Fibroblast of upper back skin (primary cell): Measurements from ENCODE around the gene CTLA4.

Source experiments
- DNase-seq: peaks from one replicate; pipeline ENCODE4 v3.0.0-alpha.2; 2013

Gene CTLA4

DNA sequence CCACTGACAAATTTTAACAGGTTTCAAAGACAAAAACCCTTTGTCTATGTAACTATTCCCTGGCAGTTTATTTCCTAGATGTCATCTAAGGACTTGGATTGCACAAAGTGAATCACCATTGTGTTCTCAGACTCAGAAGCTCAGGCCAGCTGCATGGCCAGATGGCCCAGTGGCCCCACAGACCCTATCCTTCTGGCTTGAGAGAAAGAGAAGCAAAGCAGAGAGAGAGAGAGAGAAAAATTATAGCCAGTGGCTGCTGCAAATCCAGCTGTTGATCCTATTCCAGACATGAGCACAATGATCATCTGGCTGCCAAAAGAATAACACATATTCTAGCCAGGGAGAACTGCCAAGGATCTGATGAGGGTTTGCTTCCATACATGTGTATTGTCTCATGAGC, 25.8 kb downstream of the CTLA4 start:
- DNase-seq: peak; percentile 13

DNA sequence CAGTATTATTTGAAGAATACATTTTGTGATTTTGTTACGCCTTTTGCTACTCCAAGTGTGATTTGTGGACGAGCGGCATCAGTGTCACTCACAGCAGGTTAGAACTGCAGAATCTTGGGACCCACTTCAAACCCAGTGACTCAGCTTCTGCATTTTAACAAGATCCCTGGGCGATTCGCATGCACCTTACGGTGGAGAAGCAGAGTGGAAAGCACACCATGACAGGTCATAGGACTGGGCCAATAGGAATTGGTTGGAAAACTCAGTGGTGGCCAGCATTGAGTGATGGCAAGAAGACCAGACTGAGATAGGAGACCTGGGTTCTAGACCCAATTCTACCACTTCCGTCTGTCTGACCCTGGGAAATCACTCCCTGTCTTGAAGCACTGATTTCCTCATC, 26.3 kb downstream of the CTLA4 start:
- no peak for DNase-seq

DNA sequence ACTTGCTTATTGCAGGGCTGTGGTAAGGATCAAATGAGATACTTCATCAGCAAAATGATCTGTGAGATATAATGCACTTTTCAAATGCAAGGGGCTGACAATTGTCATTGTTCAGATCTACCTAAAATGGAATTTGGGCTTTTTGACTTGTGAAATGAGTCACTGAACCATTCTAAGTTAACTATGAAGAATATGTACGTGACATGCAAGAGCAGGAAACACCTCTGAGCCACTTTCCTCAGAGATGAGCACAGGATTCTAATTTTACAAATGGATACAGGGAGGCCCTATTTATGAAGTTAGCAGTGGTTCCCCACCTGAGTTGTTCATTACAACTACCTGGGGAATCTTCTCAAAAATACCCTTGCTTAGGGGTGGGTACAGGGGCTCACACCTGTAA, 26.7 kb downstream of the CTLA4 start:
- no peak for DNase-seq

DNA sequence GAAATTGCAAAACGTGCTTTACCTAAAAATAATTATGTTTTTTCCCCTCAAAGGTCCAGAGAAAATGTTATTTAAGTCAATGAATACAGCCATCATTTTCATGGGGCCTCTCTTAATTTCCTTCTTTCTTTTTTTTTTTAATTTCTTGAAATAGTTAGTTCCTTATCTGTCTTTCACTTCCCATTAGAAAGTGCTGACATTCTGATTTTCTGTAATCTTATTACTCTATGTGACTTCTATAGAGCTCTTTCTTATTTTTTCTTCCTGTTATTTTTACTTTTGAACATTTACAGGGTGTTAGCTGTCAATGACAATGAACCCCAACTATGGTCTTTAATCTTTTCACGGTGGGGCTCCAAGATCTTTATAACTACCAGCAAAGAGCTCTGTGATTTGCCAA, 30.0 kb downstream of the CTLA4 start:
- DNase-seq: no peak

DNA sequence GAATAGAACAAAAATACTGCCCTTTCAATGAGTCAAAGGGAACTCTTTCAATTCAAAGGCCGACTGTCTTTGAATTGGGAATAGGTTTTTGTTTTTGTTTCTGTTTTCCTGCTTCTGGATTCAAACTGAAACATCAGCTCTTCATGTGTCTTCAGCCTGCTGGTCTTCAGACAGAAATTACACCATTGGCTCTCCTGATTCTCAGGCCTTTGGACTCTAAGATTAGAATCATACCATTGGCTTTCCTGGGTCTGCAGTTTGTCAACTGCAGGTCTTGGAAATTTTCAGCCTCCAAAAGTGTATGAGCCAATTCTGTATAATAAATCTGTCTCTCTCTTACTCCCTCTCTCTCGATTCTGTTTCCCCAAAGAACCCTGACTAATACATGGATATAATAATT, 31.1 kb downstream of the CTLA4 start:
- DNase-seq: no peak

DNA sequence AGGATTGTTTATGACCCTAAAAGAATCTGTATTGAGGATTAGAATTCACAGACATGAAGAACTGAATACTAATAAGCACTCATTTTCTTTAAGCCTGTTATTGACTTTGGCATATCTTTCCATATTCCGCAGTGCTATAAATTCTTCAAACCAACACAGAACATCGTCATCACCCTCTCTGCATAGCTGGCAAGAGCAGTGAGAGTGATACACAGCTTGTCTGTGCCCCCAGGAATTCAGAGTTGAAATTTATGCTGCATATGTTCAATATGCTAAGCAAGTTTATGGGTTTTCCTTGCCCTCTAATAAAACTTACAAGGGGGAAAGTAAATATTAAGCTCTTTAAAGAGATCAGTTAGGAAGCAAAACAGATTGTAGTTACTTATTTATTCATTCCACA, 32.7 kb downstream of the CTLA4 start:
- no peak for DNase-seq

DNA sequence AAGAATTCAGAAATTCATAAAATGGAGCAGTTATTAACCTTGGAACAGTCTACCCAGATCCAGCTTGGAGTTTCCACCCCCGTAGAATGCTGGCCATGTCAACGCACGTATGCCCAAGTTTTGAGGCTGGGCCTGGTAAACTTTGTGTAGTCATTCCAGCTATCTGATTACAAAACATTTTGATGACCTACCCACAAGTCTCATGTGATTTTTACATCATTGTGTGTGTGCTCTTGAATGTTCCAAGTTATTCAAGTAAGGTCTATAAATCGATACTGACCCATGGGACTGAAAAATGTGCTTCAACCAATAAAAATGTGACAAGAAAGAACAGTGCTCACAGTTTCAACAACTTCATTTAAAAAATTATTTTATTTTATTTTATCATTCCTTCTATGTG, 36.5 kb downstream of the CTLA4 start:
- DNase-seq: no peak

DNA sequence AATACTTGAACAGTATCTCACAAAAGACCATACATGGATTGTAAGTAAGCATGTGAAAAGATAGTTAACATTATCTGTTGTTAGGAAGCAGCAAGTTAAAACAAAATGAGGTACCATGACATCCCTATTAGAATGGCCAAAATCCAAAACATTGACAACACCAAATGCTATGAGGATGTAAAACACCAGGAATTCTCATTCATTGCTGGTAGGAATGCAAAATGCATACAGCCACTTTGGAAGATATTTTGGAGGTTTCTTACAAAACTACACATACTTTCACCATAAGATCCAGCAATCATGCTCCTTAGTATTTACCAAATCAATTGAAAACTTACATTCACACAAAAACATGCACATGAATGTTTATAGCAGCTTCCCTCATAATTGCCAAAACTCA, 38.1 kb downstream of the CTLA4 start:
- DNase-seq: peak; percentile 32

DNA sequence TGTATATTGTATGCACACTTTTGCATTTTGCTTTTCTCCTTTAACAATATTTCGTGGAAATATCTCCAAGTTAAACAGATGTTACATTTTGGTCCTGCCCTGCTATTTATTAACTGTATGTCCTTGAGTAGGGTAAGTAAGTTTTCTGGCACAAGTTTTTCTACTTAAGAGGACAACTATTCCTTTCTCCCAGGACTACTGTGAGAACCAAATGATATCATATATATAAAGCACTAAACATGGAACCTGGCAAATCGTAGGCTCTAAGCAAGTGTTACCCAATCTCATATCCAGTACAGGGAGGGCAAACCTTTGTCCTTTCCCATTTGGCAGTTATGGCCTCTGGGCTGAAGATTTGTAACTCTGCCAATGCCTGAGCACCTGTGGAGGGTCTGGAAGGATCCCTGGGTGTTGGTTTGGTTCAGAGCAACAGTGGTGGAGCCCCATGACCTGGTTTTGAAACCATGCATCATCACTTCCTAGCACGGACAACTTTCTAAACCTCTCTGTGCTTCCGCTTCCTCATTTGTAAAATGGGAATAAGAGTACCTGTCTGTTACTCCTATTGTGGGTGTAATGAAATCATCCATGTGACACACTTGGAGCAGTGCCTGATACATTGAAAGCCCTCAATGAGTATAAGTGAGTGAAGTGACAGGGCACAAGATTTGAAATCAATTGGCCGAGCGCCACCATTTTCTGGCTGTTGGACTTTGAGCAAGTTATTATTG, 40.7 kb downstream of the CTLA4 start:
- no peak for DNase-seq

DNA sequence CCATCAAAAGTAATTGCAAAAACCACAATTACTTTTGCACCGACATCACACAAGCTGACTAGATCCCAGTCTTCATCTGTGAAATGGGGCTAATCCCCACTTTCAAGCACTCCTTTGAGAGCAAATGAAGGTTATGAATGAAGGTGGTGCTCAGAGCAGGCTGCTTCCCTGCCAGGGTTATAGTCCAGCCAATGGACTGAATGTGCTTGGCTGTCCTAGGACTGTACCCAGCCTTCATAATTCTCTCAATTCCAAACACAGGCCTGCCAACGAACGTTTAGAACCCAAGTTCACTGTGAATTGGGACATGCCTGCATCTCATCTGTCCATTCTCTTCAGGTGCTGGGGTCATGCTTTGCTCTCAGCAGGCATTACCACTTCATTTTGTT, 41.2 kb downstream of the CTLA4 start:
- DNase-seq: no peak

DNA sequence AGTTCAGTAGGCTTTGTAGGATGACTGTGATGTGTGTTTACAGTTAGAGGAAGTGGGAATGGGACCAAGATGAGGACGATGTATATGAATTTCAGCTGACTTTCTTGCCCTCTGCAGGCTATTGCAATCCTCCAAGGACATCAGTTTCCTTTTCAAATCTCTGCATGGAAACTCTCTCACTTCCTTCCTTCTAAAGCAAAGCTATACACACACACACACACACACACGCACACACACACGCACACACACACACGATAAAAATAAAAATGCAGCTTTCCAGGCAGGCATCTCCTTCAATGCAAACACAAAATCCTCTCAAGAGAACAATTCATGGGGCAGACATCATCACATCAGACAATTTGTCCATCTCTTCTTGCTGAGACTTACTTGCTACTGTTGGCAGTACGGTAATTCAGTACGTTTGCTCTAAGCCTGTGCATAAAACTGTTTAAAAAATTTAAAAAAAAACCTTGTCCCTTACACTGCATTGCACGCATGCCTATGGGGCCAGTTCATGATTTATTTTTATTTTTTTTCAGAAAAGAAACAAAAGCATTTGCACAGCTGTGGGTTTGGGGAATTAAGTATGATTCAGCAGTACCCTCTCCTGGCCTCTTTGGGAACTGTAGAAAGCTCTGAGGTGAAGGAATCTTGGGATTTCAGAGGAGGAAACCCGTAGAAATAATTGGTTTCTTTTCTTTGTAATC, 41.8 kb downstream of the CTLA4 start:
- DNase-seq: peak; percentile 65

DNA sequence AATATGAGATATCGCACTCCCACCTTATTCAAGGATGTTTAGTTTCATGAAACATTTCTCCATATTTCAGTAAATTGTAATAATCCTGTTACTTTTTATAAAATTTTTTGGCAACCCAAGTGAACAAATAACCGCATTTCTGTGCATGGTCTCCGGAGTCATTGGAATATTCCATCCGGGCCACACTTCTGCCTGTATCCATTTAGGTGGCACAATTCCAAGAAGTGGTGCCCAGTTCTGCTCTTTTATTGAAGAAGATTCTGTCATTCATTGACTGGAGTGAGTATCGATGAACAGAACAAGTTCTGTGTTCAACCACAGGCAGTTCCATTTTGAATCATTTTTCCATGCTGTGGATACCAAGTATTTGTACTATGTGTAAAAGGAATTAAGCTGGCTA, 42.4 kb downstream of the CTLA4 start:
- no peak for DNase-seq

DNA sequence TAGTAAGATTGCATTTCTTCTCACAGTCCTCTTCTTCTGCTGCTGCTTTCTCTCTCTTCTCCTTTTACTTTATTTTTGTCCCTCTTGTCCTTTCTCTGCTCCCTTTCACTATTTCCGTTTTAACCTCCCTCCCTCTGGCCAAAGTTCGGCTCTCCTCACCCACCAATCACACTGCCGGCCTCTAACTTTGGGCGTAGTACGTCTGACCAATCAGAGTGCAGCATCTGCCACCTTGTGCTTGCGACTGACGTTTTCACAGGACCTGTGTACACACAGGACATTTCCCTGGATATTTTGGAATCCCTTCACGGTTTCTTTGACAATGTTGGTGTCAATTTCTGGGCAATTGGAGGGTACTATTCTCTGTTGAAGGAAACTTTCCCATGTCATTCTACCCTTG, 46.4 kb downstream of the CTLA4 start:
- DNase-seq: no peak

DNA sequence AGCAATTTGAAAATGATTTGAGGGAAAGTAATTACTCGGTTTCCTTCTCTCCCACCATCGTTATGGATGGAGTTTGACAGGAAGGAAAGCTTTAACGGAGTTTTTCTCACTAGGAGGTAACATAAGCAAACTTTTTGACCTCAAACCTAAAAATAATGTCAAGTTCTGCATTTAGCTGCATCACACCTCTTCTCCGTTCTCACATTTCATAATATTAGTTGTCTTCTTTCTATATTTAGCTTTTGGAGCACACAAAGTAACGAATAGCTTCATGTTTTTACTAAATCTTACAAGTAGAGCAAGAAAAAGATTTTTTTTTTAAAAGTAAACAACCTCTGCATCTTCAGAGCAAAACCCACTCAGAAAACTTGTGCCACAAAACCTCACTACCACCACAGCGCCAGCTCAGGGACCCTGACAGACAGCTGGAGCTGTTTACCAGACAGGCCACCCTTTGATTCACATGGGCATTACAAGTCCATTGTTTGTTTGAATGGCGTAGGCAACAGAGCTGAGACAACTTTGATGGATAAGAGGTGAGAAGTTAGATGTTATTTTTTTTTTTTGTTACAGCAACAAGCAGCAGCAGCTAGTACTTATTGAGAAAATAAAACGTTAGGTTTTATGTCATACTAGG, 47.1 kb downstream of the CTLA4 start:
- no peak for DNase-seq

DNA sequence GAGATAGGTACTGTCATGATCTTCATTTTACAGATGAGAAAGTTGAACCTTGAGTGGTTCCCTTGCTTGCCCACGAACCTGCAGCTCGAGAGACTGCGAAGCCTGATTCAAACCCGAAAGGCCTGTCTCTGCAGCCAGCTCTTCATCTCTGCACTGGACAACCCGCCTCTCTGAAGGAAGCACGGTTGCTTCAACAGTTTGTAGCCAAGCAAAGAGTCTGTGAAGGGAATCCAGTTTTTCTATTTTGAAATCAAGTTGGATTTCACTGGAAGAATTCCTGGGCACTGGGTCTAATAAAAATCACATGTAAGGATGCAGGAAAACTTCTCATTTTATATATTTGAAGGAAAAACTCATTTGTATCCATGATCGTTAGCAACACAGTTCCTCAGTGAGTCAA, 47.7 kb downstream of the CTLA4 start:
- no peak for DNase-seq

DNA sequence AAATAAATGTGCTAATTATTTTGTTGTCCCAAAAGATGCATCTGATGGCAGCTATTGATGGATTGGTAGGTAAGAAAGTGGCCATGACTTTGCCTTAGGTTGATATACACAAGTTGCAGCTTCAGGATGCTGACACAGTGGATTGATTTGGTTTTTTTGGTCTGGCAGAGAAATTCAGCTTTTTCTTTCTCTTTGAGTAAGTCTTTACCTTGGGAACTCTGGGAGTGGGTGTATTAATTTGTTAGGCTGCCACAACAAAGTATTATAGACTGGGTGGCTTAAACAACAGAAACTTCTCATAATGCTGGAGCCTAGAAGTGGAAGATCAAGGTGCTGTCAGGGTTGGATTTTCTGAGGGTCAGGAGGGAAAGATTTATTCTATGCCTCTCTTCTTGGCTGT, 49.2 kb downstream of the CTLA4 start:
- DNase-seq: no peak

DNA sequence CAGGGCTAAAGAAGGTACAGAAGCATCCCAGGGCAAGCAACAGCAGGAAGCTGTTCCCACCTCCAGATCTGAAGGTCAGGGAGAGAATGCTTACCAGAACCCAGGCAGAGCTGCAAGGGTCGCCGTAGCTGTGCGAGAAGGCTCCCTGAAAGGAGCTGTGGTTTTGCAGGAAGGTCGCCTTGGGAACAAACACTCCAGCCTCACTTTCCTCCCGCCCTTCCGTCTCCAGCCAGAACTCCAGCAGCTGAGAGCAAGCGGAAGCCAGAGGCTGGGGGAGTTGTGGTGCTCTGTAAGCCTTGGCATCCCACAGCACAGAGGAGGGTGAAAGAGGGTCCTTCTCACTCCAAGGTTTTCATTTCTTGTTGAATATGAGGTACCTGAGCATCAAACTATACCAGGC, 50.7 kb downstream of the CTLA4 start:
- no peak for DNase-seq

DNA sequence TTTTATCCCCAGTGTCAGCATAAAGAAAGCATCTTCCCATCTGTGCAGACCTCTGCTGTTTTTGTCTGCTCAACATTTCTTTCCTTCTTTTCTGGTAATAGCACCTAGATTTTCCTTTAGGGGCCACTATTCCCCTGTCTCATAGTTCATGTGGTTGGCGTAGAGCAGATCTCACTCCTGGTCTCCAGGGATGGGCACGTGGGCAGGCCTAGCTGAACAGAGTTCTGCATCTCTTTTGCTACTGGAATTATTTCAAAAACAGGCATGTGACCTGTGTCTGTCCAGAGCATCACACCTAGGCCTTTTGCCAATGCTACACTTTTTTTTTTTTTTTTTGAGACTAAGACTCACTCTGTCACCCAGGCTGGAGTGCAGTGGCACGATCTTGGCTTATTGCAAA, 51.3 kb downstream of the CTLA4 start:
- DNase-seq: no peak
